ENCODE data around the gene NMD3.

DNA sequence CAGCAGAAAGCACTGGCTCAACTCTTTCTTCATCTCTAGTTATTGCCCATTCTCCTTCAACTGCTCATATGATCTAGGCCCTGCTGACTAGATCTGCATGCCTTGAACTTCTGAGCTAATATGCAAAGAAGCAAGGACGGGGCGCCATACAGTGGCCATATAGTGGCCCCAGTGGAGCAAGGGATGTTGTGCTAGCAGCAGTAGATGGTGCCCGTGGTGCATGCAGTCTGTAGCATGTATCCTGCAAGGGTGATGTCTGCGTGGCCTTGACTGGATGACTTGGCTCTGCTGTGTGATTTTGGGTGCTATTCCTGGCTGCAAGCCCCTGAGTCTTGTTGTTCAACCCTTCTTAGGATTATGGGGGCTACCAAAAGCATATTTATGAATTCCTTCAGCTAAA is 12.2 kb upstream of the NMD3 start:
- TF ChIP-seq, protein P1, sequence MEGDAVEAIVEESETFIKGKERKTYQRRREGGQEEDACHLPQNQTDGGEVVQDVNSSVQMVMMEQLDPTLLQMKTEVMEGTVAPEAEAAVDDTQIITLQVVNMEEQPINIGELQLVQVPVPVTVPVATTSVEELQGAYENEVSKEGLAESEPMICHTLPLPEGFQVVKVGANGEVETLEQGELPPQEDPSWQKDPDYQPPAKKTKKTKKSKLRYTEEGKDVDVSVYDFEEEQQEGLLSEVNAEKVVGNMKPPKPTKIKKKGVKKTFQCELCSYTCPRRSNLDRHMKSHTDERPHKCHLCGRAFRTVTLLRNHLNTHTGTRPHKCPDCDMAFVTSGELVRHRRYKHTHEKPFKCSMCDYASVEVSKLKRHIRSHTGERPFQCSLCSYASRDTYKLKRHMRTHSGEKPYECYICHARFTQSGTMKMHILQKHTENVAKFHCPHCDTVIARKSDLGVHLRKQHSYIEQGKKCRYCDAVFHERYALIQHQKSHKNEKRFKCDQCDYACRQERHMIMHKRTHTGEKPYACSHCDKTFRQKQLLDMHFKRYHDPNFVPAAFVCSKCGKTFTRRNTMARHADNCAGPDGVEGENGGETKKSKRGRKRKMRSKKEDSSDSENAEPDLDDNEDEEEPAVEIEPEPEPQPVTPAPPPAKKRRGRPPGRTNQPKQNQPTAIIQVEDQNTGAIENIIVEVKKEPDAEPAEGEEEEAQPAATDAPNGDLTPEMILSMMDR (IDR thresholded peaks at IDR 0.05; ENCODE audit: poor library complexity, severe bottlenecking) = no peak
- TF ChIP-seq, protein P2, sequence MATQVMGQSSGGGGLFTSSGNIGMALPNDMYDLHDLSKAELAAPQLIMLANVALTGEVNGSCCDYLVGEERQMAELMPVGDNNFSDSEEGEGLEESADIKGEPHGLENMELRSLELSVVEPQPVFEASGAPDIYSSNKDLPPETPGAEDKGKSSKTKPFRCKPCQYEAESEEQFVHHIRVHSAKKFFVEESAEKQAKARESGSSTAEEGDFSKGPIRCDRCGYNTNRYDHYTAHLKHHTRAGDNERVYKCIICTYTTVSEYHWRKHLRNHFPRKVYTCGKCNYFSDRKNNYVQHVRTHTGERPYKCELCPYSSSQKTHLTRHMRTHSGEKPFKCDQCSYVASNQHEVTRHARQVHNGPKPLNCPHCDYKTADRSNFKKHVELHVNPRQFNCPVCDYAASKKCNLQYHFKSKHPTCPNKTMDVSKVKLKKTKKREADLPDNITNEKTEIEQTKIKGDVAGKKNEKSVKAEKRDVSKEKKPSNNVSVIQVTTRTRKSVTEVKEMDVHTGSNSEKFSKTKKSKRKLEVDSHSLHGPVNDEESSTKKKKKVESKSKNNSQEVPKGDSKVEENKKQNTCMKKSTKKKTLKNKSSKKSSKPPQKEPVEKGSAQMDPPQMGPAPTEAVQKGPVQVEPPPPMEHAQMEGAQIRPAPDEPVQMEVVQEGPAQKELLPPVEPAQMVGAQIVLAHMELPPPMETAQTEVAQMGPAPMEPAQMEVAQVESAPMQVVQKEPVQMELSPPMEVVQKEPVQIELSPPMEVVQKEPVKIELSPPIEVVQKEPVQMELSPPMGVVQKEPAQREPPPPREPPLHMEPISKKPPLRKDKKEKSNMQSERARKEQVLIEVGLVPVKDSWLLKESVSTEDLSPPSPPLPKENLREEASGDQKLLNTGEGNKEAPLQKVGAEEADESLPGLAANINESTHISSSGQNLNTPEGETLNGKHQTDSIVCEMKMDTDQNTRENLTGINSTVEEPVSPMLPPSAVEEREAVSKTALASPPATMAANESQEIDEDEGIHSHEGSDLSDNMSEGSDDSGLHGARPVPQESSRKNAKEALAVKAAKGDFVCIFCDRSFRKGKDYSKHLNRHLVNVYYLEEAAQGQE (IDR thresholded peaks at IDR 0.05; ENCODE audit: borderline replicate concordance) = no peak
- TF ChIP-seq RAD21 (conservative IDR thresholded peaks at IDR 0.05) (no peak), TAF1 (IDR thresholded peaks at IDR 0.05; ENCODE audit: low read depth) (no peak), EZH2 (IDR thresholded peaks at IDR 0.05; ENCODE audit: borderline replicate concordance, insufficient read depth, low read length, poor library complexity, severe bottlenecking) (no peak), POLR2AphosphoS5 (IDR thresholded peaks at IDR 0.05) (no peak), MXI1 (conservative IDR thresholded peaks at IDR 0.05; ENCODE audit: poor library complexity, severe bottlenecking) (no peak)

All from neural cell (in vitro differentiated cells).